GM21360 (cell line): ENCODE measurements around the gene ZNF23.

Experiments
- ATAC-seq: cut with Tn5 transposase; IDR thresholded peaks from one replicate; pipeline ENCODE4 v1.9.1; 2021; ENCODE audit warnings: mild to moderate bottlenecking, moderate library complexity; ENCODE audit not compliant: unreplicated experiment

Gene ZNF23

DNA sequence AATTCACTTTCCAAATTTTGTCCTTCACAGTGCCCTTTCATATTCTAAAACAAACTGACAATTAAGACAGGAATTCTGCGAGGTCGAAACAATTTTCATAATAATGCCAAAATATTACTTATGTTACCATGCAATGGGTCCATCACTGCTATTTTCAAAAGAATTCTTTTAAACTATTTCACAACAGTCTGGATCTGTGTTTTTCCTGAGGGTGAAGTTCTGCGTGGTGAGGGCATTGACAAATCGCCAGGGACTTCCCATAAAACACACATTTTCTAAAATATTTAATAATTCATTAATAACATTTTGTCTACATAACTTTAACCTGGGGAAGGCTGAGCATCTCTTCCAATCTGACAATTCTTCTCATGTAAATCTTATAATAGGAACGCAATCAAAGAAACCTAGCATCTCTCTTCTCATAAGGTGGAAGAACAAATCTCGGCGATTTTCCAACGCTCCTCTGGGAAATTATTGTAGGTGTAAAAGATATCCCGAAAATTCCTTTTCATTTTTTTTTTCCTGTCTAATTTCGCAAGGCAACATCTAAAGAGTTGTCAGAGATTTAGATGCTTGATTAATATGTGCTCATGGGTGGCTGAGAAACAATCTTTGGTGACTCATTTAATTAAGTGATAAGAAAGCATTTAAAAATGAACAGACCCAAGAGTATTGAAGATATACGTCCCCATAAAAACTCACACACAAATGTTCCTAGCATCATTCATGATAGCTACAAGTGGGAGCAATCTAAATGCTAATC is 62.1 kb downstream of the ZNF23 start:
- ATAC-seq = no peak
